Stimulated activated CD4-positive, alpha-beta T cell treated with anti-CD3 and anti-CD28 coated beads, Interleukin-15, amount 100 ng/mL, for 1 hour (primary cell): ENCODE measurements around the gene CEACAM20.
"Not testable (repeated sequence)": the region's sequence is repeated elsewhere in the genome, so short reads cannot be mapped to it uniquely, and the experiment has no call there.

Source experiments
- DNase-seq, 2 donors: peaks; one replicate each; pipeline ENCODE4 v3.0.0-alpha.2; 2020; ENCODE audit warnings: low read depth in 1 of 2, low spot score in 1 of 2

Gene CEACAM20

DNA sequence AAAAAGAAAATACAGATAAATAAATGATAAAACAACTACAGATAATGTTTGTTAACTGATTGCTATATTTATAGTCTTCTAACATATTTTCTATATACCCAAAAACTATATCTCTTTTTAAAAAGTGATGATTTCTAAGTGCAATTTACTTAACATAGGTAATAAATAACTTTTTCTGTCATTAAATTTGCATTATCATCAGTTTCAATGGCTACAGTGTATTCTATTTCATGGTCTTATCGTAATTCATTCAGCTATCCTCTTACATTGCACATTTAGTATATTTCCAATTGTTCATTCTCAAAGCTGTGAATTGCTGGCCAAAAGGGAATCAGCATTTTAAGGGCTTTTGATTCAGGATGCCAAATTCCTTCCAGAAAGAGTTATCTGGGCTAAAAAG is 32.8 kb downstream of the CEACAM20 start:
- no peak for DNase-seq

DNA sequence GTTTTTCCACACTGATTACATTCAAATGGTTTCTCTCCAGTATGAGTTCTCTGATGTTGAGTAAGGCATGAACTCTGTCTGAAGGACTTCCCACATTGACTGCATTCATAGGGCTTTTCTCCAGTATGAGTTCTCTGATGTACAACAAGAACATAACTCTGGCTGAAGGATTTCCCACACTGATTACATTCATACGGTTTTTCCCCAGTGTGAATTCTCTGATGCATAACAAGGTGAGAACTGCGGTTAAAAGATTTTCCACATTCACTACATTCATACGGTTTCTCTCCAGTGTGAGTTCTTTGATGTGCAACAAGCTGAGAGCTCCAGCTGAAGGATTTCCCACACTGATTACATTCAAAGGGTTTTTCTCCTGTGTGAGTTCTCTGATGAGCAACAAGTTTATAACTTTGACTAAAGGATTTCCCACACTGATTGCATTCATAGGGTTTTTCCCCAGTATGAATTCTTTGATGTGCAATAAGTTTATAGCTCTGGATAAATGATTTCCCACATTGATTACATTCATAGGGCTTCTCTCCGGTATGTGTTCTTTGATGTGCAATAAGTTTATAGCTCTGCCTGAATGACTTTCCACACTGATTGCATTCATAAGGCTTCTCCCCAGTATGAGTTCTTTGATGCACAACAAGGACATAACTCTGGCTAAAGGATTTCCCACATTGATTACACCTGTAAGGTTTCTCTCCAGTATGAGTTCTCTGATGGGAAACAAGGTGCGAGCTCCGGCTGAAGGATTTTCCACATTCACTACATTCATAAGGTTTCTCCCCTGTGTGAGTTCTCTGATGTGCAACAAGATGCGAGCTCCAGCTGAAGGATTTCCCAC is 52.7 kb downstream of the CEACAM20 start:
- no peak for DNase-seq

GRCh38 chr19:44468730-44469129 is 60.7 kb downstream of the CEACAM20 start:
- DNase-seq: not testable (repeated sequence)

DNA sequence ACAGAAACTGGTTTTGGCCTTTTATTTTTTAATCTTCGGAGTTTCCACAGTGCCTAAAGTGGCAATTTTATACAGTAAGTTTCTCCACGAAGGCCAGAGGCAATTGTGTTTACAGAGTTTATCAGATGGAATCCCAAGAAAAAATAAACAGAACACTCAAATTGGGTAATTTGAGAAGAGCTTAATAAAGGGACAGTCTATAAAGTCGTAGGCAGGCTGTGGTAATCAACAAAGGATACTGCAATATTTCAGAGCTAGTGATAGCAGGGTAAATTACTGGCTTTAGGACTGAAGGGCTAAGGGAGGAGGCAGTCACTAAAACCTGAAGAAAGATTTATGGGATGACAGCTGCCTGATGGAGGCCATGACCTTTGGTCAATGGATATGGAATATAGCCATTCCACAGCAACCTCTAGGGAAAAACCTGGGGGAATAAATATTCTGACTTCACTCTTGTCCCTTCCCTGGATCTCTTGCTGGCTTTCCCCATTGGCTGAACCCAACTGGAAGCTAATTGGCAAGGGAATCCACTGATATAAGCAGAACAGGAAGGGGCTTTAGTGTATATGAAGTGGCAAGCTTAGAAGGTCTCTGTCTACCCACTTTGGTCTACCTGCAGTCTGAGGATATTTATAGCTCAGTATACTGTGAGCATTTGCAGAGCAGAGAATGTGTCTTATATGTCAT is 66.7 kb downstream of the CEACAM20 start:
- DNase-seq: not testable (repeated sequence)
